AG09319 (cell line): ENCODE data around the gene ECE2.
A peak's percentile ranks its signal among the peaks of the same experiment; 100 is the strongest.

ENCODE experiments used
- DNase-seq: peaks from one replicate; pipeline ENCODE4 v3.0.0-alpha.2; 2010; ENCODE audit warnings: low read depth; ENCODE audit errors: extremely low read depth
- TF ChIP-seq, protein P1 (sequence below): IDR thresholded peaks from 2 replicates; pipeline ENCODE4 v1.5.1; 2011; ENCODE audit warnings: low read depth, mild to moderate bottlenecking, inconsistent platforms, low read length, moderate library complexity

Gene ECE2

DNA sequence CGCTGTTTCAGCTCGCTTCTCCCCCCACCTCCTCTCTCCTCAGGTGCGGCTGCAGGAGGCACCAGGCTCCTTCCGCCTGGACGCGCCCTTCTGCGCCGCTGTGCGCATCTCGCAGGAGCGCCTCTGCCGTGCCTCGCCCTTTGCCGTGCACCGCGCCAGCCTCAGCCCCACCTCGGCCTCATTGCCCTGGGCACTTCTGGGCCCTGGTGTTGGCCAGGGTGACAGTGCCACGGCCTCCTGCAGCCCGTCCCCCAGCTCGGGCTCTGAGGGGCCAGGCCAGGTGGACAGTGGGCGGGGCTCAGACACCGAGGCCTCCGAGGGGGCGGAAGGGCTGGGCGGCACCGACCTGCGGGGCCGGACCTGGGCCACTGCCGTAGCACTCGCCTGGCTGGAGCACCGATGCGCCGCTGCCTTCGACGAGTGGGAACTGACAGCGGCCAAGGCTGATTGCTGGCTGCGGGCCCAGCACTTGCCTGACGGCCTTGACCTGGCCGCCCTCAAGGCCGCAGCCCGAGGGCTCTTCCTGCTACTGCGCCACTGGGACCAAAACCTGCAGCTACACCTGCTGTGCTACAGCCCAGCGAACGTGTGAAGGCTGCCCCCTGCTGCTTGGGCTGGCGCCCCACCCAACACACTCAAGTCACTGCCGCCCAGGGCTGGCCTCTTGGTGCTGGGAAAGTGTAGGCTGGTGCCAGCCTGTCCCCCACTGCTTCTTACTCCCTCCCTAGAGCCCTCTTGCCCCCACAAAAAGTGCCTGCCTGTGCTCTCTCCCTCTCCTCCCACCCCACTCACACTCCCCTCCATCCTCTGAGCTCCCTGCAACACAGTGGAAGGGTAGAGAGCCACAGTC lies 34.1 kb upstream of the ECE2 start:
- no peak for DNase-seq

DNA sequence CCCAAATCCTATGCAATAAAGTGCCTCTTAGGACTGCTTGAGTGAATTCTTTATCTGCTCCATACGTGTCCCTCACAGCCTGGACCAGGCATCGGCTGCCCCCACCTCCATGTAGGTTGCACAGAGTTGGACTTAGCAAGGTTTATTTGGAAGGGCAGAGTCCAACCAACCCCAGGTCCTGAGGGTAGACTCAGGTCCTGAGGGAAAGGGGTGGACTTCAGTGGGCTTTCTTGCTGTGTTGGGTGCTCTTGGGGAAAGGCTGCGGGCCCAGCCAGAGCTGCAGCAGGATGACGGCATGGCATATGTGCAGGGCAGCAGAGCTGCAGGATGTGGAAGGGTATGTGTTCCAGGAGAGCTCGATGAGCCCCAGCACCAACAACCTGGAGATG lies 33.5 kb upstream of the ECE2 start:
- TF ChIP-seq, protein P1, sequence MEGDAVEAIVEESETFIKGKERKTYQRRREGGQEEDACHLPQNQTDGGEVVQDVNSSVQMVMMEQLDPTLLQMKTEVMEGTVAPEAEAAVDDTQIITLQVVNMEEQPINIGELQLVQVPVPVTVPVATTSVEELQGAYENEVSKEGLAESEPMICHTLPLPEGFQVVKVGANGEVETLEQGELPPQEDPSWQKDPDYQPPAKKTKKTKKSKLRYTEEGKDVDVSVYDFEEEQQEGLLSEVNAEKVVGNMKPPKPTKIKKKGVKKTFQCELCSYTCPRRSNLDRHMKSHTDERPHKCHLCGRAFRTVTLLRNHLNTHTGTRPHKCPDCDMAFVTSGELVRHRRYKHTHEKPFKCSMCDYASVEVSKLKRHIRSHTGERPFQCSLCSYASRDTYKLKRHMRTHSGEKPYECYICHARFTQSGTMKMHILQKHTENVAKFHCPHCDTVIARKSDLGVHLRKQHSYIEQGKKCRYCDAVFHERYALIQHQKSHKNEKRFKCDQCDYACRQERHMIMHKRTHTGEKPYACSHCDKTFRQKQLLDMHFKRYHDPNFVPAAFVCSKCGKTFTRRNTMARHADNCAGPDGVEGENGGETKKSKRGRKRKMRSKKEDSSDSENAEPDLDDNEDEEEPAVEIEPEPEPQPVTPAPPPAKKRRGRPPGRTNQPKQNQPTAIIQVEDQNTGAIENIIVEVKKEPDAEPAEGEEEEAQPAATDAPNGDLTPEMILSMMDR, result no peak
- no peak for DNase-seq

More for the DNA sequence above, 34.1 kb upstream of the ECE2 start:
- TF ChIP-seq, protein P1, result peak; percentile 43

DNA sequence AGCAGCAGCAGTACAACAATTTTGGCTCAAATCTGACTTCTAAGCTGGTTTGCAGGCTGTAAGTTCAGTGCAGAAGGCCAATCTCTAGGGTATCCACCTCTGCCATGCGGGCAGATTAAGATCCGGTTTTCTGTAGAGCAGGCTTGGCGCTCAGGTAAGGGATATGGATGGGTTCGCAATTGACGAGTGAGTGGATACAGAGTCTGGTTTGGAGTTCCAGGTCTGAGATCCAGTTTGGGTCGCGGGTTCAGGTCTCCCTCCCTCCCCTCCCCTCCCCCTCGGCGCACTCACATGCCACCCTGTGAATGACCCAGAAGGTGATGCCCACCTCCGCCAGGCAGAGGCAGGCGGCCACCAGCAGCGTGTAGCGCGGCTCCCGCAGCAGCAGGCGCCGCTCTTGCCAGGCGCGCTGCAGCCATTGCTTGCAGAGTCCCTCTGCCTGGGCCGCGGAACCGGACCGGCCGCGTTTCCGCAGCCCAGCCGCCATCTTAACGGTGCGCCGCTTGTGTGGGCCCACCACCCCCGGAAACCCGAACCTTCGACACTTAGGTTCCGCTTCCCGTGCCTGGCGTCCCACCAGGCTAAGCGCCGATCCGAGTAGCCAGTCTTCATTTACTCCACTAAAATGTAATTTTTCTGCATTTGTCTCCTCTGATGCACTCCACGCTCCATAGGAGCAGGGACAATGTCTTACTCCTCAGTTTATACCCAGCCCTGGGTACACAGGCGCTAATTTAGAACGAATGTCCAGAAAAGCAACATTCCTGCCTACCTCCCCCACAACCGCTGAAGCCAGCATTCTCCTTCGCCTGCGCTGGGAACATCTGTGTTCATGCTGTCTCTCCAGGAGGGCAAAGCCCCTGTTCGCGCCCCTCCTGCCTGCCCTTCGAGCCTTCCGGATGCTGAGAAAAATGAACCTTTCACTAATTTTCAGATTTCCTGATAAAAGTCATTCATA lies 27.1 kb upstream of the ECE2 start, which contains the start of gene ALG3:
TSS of gene ALG3 (minus strand) at position 509 of the 958 bp plus-strand sequence. CDS start at position 487, 22 bp downstream.
- peak; percentile 76 for DNase-seq
- TF ChIP-seq, protein P1, result no peak

DNA sequence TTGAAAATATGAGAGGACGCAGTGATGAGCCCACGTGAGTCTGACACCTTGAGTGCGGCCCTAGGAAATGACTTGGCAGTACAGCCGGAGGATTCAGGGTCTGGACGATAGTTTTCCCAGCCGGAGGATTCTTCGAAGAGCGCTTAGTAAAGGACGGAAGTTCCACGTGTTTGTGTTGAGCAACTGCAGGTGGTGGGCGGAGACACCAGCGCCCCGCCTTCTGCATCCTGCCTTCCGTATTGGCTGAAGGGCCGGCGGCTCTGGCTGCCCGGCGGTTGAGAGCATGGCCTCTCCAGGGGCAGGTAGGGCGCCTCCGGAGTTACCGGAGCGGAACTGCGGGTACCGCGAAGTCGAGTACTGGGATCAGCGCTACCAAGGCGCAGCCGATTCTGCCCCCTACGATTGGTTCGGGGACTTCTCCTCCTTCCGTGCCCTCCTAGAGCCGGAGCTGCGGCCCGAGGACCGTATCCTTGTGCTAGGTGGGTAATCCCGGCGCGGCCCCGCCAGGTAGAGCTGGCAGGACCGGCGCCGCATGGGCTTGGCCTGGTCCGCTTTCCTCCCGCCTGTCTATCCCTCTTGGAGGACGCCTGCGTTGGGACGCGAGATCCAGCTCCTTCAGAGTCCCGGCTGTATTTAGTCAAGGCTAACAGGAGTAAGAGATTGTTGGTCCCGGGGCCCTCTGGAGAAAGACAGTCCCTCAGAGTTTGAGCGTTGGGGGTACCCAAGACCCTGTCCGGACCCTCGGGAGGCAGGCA lies 26.2 kb upstream of the ECE2 start, which contains the start of gene EEF1AKMT4:
TSS of gene EEF1AKMT4 (plus strand) at position 261 of the 755 bp plus-strand sequence. CDS start at position 284, 23 bp downstream.
- peak; percentile 90 for DNase-seq
- TF ChIP-seq, protein P1, result no peak; the same call in none of the 2 replicates

DNA sequence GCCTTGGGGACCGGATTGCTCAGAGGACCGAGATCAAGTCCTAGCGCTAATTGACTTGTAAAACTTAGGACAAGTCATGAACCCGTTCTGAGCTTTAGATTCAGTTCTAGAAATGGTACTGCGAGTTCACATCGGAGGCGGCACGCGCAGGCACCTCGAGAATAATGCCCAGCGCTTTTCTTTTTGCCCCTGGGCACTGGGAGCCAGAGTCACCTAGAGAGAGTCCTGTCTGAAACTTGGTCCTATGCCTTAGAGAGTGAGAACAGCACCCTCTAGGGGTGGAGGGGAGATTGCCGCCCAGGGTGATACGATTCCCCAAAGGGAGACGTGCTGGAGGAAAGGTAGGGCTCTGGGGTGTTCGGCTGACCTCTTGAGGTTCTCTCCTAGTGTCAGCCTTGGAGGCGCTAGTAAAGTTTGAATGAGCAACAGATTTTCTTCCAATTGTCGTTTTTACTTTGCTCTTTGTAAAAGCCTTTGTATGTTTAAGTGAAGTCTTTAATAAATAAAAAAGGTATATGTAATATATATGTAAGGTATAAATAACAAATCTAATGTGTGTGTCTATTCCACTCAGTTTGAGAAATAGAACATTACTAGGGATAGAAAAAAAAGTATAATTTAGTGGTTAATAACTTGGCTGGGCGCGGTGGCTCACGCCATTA lies 25.5 kb upstream of the ECE2 start:
- TF ChIP-seq, protein P1, result peak; percentile 96
- DNase-seq, result peak; percentile 54

DNA sequence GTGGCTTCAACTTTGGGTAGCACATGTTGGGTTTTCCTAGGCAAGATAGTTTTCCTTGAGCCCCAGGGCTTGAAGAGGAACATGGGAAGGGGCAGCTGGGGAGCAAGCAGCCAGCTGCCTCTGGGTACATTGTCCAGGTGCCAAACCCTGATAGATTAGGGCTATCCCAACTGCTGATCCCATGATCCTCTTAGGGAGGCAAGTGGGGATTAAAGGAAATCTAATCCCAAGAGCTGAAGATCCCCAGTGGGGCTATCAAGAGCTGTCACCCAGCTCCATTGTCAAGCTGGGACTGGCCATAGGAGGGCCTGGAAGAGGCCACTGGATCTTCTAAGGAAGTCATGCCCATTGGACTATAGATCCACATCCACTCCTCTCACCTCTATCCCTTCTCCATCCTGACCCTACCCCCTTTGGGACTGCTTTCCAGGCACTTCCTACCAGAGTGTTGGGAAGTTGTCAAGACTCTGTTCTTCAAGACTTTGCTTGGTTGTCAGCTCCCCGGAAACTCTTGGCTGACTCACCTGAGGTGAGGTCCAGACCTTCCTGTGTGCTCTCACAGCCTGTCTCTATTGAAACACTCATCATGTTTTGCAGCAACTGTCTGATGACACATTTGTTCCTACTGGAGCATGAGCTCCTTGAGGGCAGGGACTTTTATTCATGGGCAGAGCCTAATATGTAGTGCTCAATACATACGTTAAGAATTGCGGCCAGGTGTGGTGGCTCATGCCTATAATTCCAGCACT lies 20.4 kb upstream of the ECE2 start:
- DNase-seq, result no peak
- TF ChIP-seq, protein P1, result no peak
